Measurements from ENCODE around the gene PARD6G.
A peak's percentile ranks its signal among the peaks of the same experiment; 100 is the strongest.

The PARD6G gene

GRCh38 chr18:80157708-80158343, 89.5 kb downstream of the PARD6G start:
- DNase-seq (ENCODE audit: extremely low spot score, insufficient read length, low read depth) (no peak), FAIRE-seq (peak; percentile 84)

- FAIRE-seq (peak; percentile 89), DNase-seq (ENCODE audit: extremely low spot score, insufficient read length, low read depth) (no peak)
Measured at GRCh38 chr18:80154293-80154692, 93.0 kb downstream of the PARD6G start.

GRCh38 chr18:80149667-80150066, 97.6 kb downstream of the PARD6G start:
- no peak for FAIRE-seq
- DNase-seq (ENCODE audit: extremely low spot score, insufficient read length, low read depth): no peak

- DNase-seq (ENCODE audit: extremely low spot score, insufficient read length, low read depth) (no peak), FAIRE-seq (peak; percentile 24)
Measured at GRCh38 chr18:80148326-80149199, 98.8 kb downstream of the PARD6G start.

- FAIRE-seq (peak; percentile 94), DNase-seq (ENCODE audit: extremely low spot score, insufficient read length, low read depth) (peak; percentile 73)
Measured at GRCh38 chr18:80147418-80148325, 99.6 kb downstream of the PARD6G start.

GRCh38 chr18:80147037-80147417, 100.3 kb downstream of the PARD6G start:
- DNase-seq (ENCODE audit: extremely low spot score, insufficient read length, low read depth) (no peak), FAIRE-seq (peak; percentile 48)

- FAIRE-seq: no peak
- no peak for DNase-seq (ENCODE audit: extremely low spot score, insufficient read length, low read depth)
Measured at GRCh38 chr18:80145196-80145804, 102.0 kb downstream of the PARD6G start.

- FAIRE-seq (no peak), DNase-seq (ENCODE audit: extremely low spot score, insufficient read length, low read depth) (no peak)
Measured at GRCh38 chr18:80143881-80144280, 103.4 kb downstream of the PARD6G start.

- DNase-seq (ENCODE audit: extremely low spot score, insufficient read length, low read depth): no peak
- no peak for FAIRE-seq
Measured at GRCh38 chr18:80140455-80140985, 106.8 kb downstream of the PARD6G start.

GRCh38 chr18:80137976-80138375, 109.3 kb downstream of the PARD6G start:
- DNase-seq (ENCODE audit: extremely low spot score, insufficient read length, low read depth) (no peak), FAIRE-seq (no peak)

- DNase-seq (ENCODE audit: extremely low spot score, insufficient read length, low read depth) (no peak), FAIRE-seq (no peak)
Measured at GRCh38 chr18:80137137-80137536, 110.2 kb downstream of the PARD6G start.

GRCh38 chr18:80136679-80137078, 110.6 kb downstream of the PARD6G start:
- no peak for FAIRE-seq
- DNase-seq (ENCODE audit: extremely low spot score, insufficient read length, low read depth): no peak

GRCh38 chr18:80135136-80135535, 112.2 kb downstream of the PARD6G start:
- DNase-seq (ENCODE audit: extremely low spot score, insufficient read length, low read depth) (no peak), FAIRE-seq (no peak)

- DNase-seq (ENCODE audit: extremely low spot score, insufficient read length, low read depth): no peak
- no peak for FAIRE-seq
Measured at GRCh38 chr18:80133124-80133523, 114.2 kb downstream of the PARD6G start.

GRCh38 chr18:80132180-80132812, 115.0 kb downstream of the PARD6G start:
- DNase-seq (ENCODE audit: extremely low spot score, insufficient read length, low read depth) (no peak), FAIRE-seq (no peak)

- FAIRE-seq (no peak), DNase-seq (ENCODE audit: extremely low spot score, insufficient read length, low read depth) (no peak)
Measured at GRCh38 chr18:80130555-80130954, 116.8 kb downstream of the PARD6G start.

- DNase-seq (ENCODE audit: extremely low spot score, insufficient read length, low read depth): no peak
- FAIRE-seq: no peak
Measured at GRCh38 chr18:80129672-80130367, 117.5 kb downstream of the PARD6G start.

GRCh38 chr18:80127635-80128034, 119.7 kb downstream of the PARD6G start:
- FAIRE-seq (no peak), DNase-seq (ENCODE audit: extremely low spot score, insufficient read length, low read depth) (no peak)

GRCh38 chr18:80126797-80127196, 120.5 kb downstream of the PARD6G start:
- FAIRE-seq (no peak), DNase-seq (ENCODE audit: extremely low spot score, insufficient read length, low read depth) (no peak)

Data from GM18507 (cell line).